Measurements from ENCODE around the gene PRRT3. TPM values are rescaled to one million over a fixed set of nuclear protein-coding genes. Genes with fewer than 3 reads are reported as not detected.

PRRT3 gene
- total and polyA plus RNA-seq, 9 of the 15 experiments (the other 6 are each of a cell fraction or from before 2014, with no cell fraction given): 0.06 to 1.9 (median 1.2) TPM

GRCh38 chr3:9916734-9917680 is 35.2 kb downstream of the PRRT3 start, which contains the start of gene IL17RC (continued):
- TF ChIP-seq MBD1 (CRISPR knock-in tag; IDR thresholded peaks at IDR 0.05) (no peak), NRF1 (conservative IDR thresholded peaks at IDR 0.05 in 1 of 2, IDR thresholded peaks at IDR 0.05 in 1 of 2) (peak; percentile 25 to 55; a peak in 2 of 4 replicates), NCOA2 (IDR thresholded peaks at IDR 0.05; ENCODE audit: partially characterized antibody in 2 of 2) (no peak), ZNF76 (CRISPR knock-in tag; IDR thresholded peaks at IDR 0.05; ENCODE audit: borderline replicate concordance) (no peak), U2AF1 (optimal IDR thresholded peaks at IDR 0.05; ENCODE audit: low read depth, low read length) (no peak), DMBX1 (CRISPR knock-in tag; IDR thresholded peaks at IDR 0.05; ENCODE audit: borderline replicate concordance) (no peak), RCOR1 (IDR thresholded peaks at IDR 0.05; ENCODE audit: borderline replicate concordance in 1 of 2, low read depth in 2 of 2, low read length in 2 of 2) (0 out of 4 replicates have a peak, but pooled peaks of 1 of the 2 experiments have one; percentile 10), MCM3 (IDR thresholded peaks at IDR 0.05) (no peak), ESRRA (IDR thresholded peaks at IDR 0.05; ENCODE audit: borderline replicate concordance, low read depth) (no peak; the same call in 1 of the 2 replicates), MCM5 (IDR thresholded peaks at IDR 0.05; ENCODE audit: low read depth) (no peak), ETS1 (conservative IDR thresholded peaks at IDR 0.05; ENCODE audit: control insufficient read depth, low read depth, low read length) (no peak), LEF1 (IDR thresholded peaks at IDR 0.05) (no peak), FOXA3 (CRISPR knock-in tag; conservative IDR thresholded peaks at IDR 0.05 in 1 of 2, IDR thresholded peaks at IDR 0.05 in 1 of 2) (no peak), ZBTB2 (IDR thresholded peaks at IDR 0.05) (no peak), ADNP (tag; IDR thresholded peaks at IDR 0.05) (no peak), POLR2H (tag; IDR thresholded peaks at IDR 0.05; ENCODE audit: low read depth) (no peak), ATF1 (CRISPR knock-in tag; IDR thresholded peaks at IDR 0.05) (no peak), ATF1 (tag; IDR thresholded peaks at IDR 0.05) (peak; percentile 59; the same call in 1 of the 2 replicates), HMBOX1 (IDR thresholded peaks at IDR 0.05) (no peak), KHSRP (IDR thresholded peaks at IDR 0.05) (no peak), ZNF589 (CRISPR knock-in tag; IDR thresholded peaks at IDR 0.05; ENCODE audit: low read depth) (no peak), EGR1 (conservative IDR thresholded peaks at IDR 0.05) (peak; percentile 82), NFRKB (IDR thresholded peaks at IDR 0.05; ENCODE audit: low read depth) (no peak), CREM (IDR thresholded peaks at IDR 0.05; ENCODE audit: low read depth) (peak; percentile 20; the same call in 1 of the 2 replicates)

Data from K562 (cell line).